ENCODE results near the gene MARS1.

Gene MARS1

DNA sequence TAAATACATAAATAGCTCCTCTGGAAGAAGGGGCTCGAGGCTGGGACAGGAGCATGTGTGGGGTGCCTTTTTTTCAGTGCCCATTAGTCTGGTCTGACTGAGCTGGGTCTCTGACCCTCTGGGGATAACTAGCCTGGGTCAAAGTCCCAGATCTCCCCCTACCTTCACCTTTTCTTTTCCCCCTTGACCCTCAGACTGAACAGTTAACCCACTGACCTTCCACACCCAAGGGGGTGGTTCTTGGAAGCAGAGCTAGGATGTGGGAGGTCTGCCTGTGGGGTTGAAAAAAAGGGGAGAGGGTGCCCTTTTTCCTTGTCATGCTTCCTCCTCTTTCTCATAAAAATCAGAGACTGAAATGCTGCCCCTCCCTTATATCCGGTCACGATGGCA, 29.2 kb upstream of the MARS1 start:
- DNase-seq: no peak

DNA sequence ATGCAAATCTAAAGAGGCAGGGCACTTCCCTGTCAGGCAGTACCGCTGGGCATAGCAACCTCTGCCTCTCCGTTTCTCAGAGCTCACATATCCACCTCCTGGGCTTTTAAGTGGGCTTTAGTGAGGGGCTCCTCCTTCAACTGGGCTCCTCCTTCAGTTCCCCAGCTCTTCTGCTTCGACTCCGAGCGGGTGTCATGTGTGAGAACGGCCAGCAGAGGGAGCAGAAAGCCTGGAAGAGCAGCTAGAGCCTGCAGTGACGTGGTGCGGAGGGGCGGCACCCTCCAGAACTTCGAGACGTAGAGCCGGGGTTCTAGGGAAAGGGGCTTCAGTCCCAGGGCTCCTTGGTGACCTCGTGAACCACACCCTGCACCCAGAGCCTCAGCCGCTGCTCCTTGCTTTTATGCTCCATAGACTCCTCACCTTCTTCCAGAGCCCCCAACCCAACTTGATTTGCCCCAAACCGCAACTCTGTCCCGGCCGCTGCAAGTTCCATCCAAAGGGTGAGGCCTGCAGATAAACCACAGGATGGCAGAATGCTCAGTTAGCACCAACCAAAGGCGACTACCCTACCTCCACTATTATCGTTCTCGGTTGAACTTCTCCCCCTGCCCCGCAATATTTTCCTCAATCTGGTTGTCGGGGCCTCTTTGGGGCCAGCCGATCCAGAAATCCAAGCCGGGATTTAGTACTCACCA, 28.7 kb upstream of the MARS1 start:
- DNase-seq: peak; percentile 84

DNA sequence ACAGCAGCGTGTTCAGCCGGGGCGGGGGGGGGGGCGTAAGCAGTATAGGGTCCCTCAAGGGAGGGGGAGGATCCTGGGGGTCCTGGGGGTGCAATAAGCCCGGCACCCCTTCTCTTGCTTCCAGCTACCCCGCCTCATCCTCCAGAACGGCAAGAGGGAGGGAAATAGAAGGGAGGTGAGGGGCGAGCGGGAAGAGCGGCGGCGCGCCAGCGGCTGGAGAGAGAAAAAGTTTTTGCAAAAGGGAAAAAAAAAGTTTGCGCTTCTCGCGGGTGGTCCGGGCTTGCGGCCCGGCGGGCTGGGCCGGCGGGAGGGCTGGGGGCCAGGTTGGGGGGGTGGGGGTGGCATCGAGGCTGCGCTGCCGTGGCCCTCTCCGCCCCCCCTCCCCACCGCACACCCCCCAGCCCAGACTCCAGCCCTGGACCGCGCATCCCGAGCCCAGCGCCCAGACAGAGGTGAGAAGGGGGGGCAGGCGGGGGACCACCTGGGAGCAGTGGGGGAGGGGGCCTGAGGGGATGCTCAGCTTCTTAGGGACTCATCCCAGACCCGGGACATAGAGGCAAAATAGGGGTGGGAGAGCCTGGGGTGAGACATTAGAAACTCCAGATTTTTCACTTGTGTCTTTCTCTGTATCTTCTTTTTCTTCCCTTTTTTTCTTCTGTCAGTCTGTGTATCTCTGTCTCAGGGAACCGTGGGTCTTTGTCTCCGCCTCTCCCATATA, 28.0 kb upstream of the MARS1 start, which contains the start of gene GLI1:
Gene GLI1, plus strand, starts transcription at position 36 of the 718 bp plus-strand sequence. CDS start 3,907 bp downstream, outside the sequence.
- no peak for DNase-seq

DNA sequence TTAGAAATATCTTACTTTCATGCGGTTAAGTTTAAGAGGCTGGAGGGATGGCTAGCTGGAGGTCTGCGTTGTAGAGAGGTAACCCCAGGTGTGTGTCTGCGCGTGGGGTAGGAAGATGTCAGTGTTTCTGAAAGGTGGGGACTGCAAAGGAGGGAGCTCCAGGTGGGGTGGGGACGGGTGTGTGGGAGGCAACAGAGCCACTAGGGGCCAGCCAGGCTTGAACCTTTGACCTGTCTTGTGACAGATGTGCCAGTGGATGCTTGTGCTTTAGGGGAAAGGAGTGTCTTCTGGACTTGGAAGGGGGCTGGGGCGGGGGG, 27.4 kb upstream of the MARS1 start:
- DNase-seq: no peak

DNA sequence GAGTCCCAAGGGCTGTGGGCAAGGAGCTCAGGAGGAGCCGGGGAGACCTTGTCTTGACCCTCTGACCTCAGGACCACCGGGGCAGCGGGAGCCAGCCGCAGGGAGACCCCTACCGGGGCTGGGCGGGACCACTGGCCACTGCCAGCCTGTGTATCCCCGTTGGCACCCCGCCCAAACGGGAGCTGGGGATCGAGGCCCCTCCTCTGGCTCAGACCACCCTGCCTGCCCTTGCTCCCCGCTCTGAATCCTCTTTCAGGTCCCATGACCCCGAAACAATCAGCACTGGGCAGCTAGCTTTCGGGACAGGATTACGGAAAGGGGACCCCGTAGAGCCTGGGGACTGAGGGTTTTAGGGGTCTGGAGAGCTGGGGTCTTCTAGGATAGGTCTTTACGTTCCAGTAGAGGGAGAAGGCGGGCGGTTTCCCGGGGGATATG, 27.0 kb upstream of the MARS1 start:
- DNase-seq: no peak

DNA sequence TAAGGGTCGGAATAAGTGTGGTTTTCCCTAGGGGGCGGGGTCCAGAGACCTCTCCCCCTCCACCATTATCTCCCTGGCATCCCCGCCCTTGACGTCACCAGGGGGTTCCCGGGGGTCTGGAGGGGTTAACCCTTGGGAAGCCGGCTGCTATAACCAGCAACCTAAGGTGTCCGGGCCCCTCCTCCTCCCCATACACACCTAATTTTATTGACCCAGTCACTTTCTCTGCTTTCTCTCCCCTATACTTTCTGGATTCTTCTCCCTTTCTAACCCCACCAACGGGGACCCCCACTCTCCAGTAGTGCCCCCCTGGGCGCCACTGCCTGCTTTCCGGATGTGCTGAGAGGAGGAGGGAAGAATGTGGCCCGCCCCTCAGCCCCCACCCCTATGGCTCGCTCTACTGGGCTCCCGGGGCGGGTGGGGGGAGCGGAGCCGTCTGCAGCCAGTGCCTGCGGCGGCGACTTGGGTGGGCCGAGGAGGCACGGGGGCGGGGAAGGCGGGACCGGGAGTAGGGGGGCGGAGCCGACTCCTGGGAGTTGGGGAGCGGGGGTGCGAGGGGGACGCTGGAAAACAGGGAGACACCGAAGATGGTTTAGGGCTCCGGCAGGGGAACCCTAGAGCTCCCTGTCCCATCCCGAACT, 26.5 kb upstream of the MARS1 start:
- DNase-seq: no peak

DNA sequence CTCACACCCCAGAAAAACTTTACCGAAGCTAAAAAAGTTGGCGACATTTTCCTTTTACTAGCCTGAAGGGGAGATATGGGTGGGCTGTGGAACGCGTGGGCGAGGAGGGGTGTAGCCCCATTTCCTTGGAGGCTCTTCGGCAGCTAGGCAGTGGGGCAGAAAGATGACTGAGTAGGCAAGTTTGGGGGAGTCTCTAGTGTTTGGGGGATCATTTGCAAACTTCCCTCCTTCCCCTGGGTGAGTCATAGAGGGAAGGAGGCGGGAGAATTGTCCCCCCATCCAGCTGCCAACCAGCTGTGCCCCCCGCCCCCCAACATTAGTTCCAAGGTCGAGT, 26.0 kb upstream of the MARS1 start:
- no peak for DNase-seq

DNA sequence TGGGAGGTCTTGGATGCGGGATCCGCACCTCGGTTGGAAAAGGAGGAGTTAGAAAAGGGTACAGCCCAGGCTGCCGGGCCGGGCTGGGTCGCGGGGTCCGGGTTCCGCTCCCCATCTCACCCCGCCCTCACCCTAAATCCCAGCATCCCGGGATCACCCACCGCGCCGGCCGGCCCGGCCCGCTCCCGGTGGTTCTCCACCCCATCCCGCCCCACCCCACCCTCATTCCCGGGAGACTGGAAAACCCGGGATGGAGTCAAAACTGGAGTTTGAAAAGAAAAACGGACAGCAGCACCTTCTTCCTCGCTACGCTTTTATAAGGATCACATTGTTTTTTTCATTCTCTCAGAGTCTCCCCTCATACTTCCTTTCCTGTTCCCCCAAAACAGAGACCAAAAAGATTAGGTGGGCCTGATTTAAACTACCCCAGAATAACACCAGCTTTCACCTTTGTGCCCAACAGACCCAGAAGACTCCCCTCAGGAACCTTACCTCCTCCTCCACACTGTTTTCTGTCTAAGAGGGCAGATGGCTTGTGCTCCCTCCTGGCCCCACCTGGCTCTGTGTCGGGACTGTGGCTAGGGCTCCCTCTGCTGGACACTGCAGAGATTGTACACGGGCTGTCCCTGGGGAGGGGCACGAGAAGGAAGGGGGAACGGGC, 25.5 kb upstream of the MARS1 start:
- DNase-seq: peak; percentile 72

DNA sequence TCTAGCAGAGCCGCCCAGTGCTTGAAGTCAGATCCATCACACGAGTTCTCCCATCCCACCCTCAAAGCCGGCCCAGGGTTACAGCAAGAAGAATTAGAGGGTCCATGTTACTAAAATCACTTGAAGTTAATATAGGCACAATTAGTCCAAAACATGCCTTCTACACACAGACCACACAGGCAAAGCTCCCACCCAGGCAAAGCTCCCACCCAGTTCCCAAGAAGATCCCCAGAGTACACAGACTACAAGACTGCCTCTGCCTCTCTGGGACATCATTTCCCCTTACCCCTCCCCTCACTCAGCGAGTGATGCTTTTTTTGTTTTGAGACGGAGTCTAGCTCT, 25.0 kb upstream of the MARS1 start:
- no peak for DNase-seq

DNA sequence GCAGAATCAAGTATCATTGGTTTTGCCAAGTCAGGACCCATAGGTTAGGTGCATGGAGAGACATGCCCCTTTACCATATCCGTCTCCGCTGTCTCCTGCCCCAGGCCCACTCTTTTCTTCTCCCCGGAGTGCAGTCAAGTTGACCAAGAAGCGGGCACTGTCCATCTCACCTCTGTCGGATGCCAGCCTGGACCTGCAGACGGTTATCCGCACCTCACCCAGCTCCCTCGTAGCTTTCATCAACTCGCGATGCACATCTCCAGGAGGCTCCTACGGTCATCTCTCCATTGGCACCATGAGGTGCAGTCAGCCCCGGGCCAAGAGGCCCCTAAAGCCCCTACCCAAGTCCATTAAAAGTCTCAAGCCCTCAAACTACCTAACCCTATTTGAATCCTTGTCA, 23.3 kb upstream of the MARS1 start:
- no peak for DNase-seq

DNA sequence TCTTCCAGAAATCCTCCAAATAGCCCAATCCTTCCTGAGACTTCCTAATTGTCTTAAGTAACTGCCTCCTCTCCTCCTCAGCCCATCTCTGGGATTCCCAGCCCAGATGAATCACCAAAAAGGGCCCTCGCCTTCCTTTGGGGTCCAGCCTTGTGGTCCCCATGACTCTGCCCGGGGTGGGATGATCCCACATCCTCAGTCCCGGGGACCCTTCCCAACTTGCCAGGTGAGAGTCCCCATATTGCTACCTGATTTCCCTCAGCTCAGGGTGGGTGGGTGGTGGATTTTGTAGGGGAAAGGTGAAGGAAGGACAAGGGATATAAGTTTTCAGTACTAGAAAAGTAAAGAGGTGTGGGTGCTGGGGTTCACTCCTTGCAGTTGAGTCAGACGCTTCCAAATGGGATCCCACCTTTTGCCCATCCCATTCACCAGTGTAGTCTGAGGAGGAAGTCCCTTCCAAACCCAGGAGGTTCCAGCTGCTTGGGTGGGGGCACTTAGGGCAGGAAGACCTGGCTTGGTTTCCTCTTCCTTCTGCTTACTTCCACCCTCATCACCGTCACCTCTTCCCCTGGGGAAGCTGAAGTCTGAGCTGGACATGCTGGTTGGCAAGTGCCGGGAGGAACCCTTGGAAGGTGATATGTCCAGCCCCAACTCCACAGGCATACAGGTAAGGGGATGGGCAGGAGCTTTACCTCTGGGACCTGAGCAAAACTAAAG, 22.7 kb upstream of the MARS1 start:
- DNase-seq: no peak

DNA sequence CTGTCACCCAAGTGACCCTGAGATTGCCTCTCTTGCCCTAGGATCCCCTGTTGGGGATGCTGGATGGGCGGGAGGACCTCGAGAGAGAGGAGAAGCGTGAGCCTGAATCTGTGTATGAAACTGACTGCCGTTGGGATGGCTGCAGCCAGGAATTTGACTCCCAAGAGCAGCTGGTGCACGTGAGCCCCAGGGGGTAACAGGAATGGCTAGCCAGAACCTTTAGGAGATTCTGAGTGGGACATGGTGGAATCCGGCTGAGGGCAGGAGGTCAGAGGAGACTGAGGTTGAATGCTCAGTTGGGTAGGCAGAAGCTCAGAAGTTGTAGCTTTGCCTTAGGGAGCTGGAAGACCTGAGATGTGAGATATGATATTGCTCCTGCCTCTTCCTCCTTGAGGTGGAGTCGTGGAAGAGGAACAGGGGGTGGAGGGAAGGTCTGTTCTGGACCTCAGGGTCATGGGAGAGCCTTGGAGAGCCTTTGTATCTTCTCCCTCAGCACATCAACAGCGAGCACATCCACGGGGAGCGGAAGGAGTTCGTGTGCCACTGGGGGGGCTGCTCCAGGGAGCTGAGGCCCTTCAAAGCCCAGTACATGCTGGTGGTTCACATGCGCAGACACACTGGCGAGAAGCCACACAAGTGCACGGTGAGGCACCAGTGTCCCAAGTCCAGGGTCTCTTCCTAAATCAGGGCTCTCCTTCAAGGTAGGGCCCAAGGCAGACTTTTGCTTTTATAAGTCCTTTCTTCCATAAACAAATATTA, 21.9 kb upstream of the MARS1 start:
- no peak for DNase-seq

DNA sequence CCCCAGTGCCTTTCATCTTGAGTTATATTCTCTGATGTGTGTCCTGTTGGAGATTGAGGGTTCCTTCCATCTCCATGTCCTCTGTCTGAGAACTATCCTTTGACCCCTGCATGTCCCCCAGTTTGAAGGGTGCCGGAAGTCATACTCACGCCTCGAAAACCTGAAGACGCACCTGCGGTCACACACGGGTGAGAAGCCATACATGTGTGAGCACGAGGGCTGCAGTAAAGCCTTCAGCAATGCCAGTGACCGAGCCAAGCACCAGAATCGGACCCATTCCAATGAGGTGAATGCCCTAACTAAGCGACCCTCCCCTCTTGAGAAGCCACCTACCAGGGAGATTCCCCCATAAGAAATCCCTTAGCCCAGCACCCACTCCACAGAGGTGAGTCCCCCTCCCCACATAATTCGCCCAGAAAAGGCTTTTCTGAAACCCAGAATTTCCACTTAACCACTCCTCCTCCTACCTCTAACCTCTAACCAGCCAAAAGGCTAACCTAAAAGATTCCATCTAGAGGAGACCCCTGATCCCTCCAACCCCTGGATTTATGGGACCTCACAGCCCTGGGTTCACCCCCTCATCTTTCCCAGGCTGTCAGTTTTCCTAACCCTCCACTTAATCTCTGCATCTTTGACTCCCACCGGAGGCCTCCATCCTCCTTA, 20.5 kb upstream of the MARS1 start:
- no peak for DNase-seq

DNA sequence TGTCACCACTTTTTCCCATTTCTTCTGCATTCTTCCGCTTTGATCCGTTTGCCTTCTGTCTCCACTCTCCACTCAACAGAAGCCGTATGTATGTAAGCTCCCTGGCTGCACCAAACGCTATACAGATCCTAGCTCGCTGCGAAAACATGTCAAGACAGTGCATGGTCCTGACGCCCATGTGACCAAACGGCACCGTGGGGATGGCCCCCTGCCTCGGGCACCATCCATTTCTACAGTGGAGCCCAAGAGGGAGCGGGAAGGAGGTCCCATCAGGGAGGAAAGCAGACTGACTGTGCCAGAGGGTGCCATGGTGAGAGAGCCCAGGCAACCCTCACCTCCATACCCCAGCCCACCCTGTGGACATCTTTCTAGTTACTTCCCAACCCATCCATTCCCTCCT, 20.0 kb upstream of the MARS1 start:
- DNase-seq: no peak

DNA sequence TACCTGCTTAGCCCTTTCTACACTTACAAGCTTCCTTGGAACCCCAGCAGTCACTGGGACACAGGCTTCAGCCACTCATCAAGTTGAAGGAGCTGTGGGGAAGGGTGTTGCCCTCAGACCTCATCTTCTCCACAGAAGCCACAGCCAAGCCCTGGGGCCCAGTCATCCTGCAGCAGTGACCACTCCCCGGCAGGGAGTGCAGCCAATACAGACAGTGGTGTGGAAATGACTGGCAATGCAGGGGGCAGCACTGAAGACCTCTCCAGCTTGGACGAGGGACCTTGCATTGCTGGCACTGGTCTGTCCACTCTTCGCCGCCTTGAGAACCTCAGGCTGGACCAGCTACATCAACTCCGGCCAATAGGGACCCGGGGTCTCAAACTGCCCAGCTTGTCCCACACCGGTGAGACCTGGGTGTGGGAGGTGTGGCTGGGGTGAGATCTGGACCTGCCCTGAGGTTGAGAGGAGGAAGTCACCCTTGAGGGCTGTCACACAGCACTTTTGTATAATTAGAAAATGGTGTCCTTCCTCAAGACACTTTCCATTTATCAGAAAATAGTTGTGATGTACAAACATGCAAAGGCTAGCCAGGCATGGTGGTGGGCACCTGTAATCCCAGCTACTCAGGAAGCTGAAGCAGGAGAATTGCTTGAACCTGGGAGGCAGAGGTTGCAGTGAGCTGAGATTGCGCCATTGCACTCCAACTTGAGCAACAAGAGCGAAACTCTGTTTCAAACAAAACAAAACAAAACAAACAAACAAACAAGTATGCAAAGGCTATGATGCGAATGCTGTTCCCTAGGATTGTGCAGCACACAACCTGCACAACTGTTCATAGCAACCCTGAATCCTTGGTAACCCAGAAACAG, 18.3 kb upstream of the MARS1 start:
- no peak for DNase-seq

DNA sequence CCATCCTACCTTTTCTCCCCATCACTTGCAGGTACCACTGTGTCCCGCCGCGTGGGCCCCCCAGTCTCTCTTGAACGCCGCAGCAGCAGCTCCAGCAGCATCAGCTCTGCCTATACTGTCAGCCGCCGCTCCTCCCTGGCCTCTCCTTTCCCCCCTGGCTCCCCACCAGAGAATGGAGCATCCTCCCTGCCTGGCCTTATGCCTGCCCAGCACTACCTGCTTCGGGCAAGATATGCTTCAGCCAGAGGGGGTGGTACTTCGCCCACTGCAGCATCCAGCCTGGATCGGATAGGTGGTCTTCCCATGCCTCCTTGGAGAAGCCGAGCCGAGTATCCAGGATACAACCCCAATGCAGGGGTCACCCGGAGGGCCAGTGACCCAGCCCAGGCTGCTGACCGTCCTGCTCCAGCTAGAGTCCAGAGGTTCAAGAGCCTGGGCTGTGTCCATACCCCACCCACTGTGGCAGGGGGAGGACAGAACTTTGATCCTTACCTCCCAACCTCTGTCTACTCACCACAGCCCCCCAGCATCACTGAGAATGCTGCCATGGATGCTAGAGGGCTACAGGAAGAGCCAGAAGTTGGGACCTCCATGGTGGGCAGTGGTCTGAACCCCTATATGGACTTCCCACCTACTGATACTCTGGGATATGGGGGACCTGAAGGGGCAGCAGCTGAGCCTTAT, 17.4 kb upstream of the MARS1 start:
- DNase-seq: no peak

DNA sequence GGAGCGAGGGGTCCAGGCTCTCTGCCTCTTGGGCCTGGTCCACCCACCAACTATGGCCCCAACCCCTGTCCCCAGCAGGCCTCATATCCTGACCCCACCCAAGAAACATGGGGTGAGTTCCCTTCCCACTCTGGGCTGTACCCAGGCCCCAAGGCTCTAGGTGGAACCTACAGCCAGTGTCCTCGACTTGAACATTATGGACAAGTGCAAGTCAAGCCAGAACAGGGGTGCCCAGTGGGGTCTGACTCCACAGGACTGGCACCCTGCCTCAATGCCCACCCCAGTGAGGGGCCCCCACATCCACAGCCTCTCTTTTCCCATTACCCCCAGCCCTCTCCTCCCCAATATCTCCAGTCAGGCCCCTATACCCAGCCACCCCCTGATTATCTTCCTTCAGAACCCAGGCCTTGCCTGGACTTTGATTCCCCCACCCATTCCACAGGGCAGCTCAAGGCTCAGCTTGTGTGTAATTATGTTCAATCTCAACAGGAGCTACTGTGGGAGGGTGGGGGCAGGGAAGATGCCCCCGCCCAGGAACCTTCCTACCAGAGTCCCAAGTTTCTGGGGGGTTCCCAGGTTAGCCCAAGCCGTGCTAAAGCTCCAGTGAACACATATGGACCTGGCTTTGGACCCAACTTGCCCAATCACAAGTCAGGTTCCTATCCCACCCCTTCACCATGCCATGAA, 16.8 kb upstream of the MARS1 start:
- no peak for DNase-seq

DNA sequence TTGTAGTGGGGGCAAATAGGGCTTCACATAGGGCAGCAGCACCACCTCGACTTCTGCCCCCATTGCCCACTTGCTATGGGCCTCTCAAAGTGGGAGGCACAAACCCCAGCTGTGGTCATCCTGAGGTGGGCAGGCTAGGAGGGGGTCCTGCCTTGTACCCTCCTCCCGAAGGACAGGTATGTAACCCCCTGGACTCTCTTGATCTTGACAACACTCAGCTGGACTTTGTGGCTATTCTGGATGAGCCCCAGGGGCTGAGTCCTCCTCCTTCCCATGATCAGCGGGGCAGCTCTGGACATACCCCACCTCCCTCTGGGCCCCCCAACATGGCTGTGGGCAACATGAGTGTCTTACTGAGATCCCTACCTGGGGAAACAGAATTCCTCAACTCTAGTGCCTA, 16.2 kb upstream of the MARS1 start:
- DNase-seq: no peak

DNA sequence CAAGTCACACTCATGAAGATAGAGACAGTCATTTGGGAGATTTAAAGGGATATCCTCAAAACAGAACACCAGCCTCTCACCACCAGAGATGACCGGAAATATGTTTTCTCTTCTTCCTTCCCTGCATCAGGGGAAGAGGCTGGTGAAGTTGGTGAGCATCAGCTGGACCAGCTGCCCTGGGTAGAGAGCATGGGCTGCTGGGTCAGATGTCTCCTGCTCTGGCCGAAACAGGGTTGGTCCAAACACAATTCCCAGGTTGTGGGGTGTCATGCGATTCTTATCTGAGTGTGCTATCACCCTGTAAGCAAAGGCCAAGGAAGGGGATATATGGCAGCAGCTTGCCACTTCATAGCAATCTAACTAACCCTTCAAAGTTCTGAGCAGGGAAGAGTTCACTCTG, 15.5 kb upstream of the MARS1 start:
- no peak for DNase-seq

DNA sequence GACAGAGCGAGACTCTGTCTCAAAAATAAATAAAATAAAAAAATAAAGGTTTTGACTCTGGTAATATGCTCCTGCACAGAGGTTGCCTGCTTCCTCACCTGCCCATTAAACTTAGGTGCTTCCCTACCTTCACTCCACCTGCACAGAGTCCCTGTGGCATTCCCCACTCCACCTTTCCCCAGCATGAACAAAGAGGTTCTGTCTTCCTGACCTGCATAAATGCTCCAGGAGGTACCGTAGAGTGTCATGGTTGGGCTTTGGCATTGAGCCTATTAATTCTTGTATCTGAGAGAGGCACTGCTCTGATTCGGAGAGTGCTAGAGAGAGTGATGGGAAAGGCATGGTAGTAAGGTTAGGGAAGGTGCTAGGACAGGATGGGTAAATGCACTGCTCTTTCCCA, 14.5 kb upstream of the MARS1 start:
- DNase-seq: no peak

All from DMS79 treated with DMSO at 0.1 percent for 48 hours (cell line).